Uterus (tissue), 4 donors: ENCODE data around the gene MRPL54. TPM values are rescaled to one million over a fixed set of nuclear protein-coding genes. Genes with fewer than 3 reads are reported as not detected.

ENCODE experiments used
- DNase-seq, 2 donors: peaks; one replicate each; pipeline ENCODE4 v3.0.0-alpha.2; 2019 to 2020
- H3K27ac ChIP-seq, 2 donors: fragments of 200-600 bp; sonication (generic); 1 replicate in 1 of 2; 2 replicates in 1 of 2; pipeline ENCODE4 v1.5.1; 2016 to 2018
- H3K27me3 ChIP-seq, 2 donors: fragments of 200-600 bp; sonication (generic); one replicate each; pipeline ENCODE4 v1.5.1; 2018 to 2019; ENCODE audit warnings: control low read depth in 1 of 2
- H3K36me3 ChIP-seq, 2 donors: fragments of 200-600 bp; sonication (generic); one replicate each; pipeline ENCODE4 v1.5.1; 2019; ENCODE audit warnings: control low read depth in 1 of 2
- H3K4me1 ChIP-seq, 2 donors: fragments of 200-600 bp; sonication (generic); one replicate each; pipeline ENCODE4 v1.5.1; 2018 to 2019; ENCODE audit warnings: control low read depth in 1 of 2
- H3K4me3 ChIP-seq, 2 donors: fragments of 200-600 bp; sonication (generic); 1 replicate in 1 of 2; 2 replicates in 1 of 2; pipeline ENCODE4 v1.5.1; 2018 to 2019; ENCODE audit warnings: mild to moderate bottlenecking in 1 of 2
- H3K9me3 ChIP-seq, 2 donors: fragments of 200-600 bp; sonication (generic); one replicate each; pipeline ENCODE4 v1.5.1; 2019; ENCODE audit warnings: control low read depth in 1 of 2
- CTCF ChIP-seq, 4 experiments: fragments of 200-600 bp in 2 of 4; fragments of 450-650 bp in 2 of 4; sonication (generic) in 2 of 4; IDR thresholded peaks; one replicate each; pipeline ENCODE4 v1.5.1; 2016 to 2019; ENCODE audit warnings: antibody characterized with exemption in 4 of 4, mild to moderate bottlenecking in 2 of 4, moderate library complexity in 1 of 4
- POLR2A ChIP-seq, 2 donors: fragments of 450-650 bp; IDR thresholded peaks; one replicate each; pipeline ENCODE4 v1.6.1; 2016; ENCODE audit warnings: antibody characterized with exemption in 2 of 2, mild to moderate bottlenecking in 1 of 2, moderate library complexity in 1 of 2
- intact Hi-C: fragments of 100-400 bp; cut with DNase I; formaldehyde crosslinking; loops from one replicate; pipeline ENCODE4 v1.15.1; 2023; ENCODE audit warnings: low total_unique reads
- total RNA-seq, 4 donors: library from RNA; depleted of rRNA in 3 of 4; stranded (reverse); fragments of >200 nt in 3 of 4; gene quantifications; one replicate each; pipeline versions ENCODE4 v1.1.0 to v1.2.4, GENCODE V29; 2014 to 2023
- donor health status: DM: yes; HTN: yes; CAD: no.

The MRPL54 gene
- total RNA-seq, 4 donors from 2014 or later = 14.4 to 196 (median 40.0) TPM

- H3K36me3 ChIP-seq = no peaks in the 10 kb centered on the region
- no peak overlapping the region for H3K4me3 ChIP-seq
- TF ChIP-seq POLR2A (IDR thresholded peaks at IDR 0.05) (no peak), CTCF (IDR thresholded peaks at IDR 0.05) (no peak)
- H3K27ac ChIP-seq = no peak overlapping the region
- H3K27me3 ChIP-seq = peaks cover 0 to 4% of the 10 kb centered on the region in 2 donors
- peaks cover 0 to 19% of the 10 kb centered on the region in 2 donors for H3K9me3 ChIP-seq
- intact Hi-C loops = no loop called here
- DNase-seq = no peak
- H3K4me1 ChIP-seq = no peaks in the 10 kb centered on the region
Observed at GRCh38 chr19:3782903-3783302, 20.4 kb downstream of the MRPL54 start.

- Histone ChIP-seq H3K36me3 (no peaks in the 10 kb centered on the region), H3K27me3 (peaks cover 0 to 4% of the 10 kb centered on the region in 2 donors), H3K4me1 (no peaks in the 10 kb centered on the region), H3K9me3 (peaks cover 0 to 19% of the 10 kb centered on the region in 2 donors), H3K4me3 (no peak overlapping the region), H3K27ac (no peak overlapping the region)
- intact Hi-C loops = no loop called here
- TF ChIP-seq POLR2A (IDR thresholded peaks at IDR 0.05) (no peak), CTCF (IDR thresholded peaks at IDR 0.05) (no peak)
- no peak for DNase-seq
Observed at GRCh38 chr19:3783660-3784584, 21.4 kb downstream of the MRPL54 start.

- intact Hi-C loops = no loop called here
- no peaks in the 10 kb centered on the region for H3K36me3 ChIP-seq
- TF ChIP-seq CTCF (IDR thresholded peaks at IDR 0.05) (no peak), POLR2A (IDR thresholded peaks at IDR 0.05) (no peak)
- no peak overlapping the region for H3K27ac ChIP-seq
- H3K27me3 ChIP-seq = peaks cover 0 to 4% of the 10 kb centered on the region in 2 donors
- H3K9me3 ChIP-seq = peaks cover 0 to 19% of the 10 kb centered on the region in 2 donors
- no peak for DNase-seq
- no peaks in the 10 kb centered on the region for H3K4me1 ChIP-seq
- no peak overlapping the region for H3K4me3 ChIP-seq
Observed at GRCh38 chr19:3784607-3785450, 22.3 kb downstream of the MRPL54 start.

- Histone ChIP-seq H3K4me1 (no peaks in the 10 kb centered on the region), H3K4me3 (no peak overlapping the region), H3K9me3 (peaks cover 0 to 19% of the 10 kb centered on the region in 2 donors), H3K27me3 (peaks cover 0 to 4% of the 10 kb centered on the region in 2 donors), H3K36me3 (no peaks in the 10 kb centered on the region), H3K27ac (no peak overlapping the region)
- TF ChIP-seq CTCF (IDR thresholded peaks at IDR 0.05) = no peak
- no peak for TF ChIP-seq POLR2A (IDR thresholded peaks at IDR 0.05)
- intact Hi-C loops = no loop called here
- no peak for DNase-seq
Observed at GRCh38 chr19:3785451-3785937, 23.0 kb downstream of the MRPL54 start.
